Measurements from ENCODE around the gene LIMK1. TPM values are rescaled to one million over a fixed set of nuclear protein-coding genes. Genes with fewer than 3 reads are reported as not detected.

LIMK1 gene
- total and polyA plus RNA-seq, 2 experiments from 2014 or later = 16.2 to 24.6 TPM

DNA sequence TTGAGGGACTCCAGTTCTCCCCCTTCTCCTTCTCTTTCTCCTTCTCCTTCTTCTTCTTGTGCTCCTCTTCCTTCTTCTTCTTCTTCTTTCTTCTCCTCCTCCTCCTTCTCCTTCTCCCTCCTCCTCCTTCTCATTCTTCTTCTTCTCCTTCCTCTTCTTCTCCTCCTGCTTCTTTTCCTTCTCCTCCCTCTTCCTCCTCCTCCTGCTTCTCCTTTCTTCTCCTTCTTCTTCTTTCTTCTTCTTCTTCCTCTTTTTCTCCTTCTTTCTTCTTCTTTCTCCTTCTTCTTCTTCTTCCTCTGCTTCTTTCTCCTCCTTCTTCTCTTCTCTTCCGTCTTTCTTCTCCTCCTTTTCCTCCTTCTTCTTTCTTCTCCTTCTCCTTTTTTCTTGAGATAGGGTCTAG, 25.6 kb upstream of the LIMK1 start:
- Histone ChIP-seq H3K4me1 (ENCODE audit: insufficient read depth) (peaks cover 3% of the 10 kb centered on the region), H3K36me3 (replicated peaks; ENCODE audit: insufficient read depth, low read depth) (no peaks in the 10 kb centered on the region), H3K27ac (no peak overlapping the region), H2AFZ (no peak overlapping the region), H4K20me1 (ENCODE audit: insufficient read depth, poor library complexity, severe bottlenecking) (no peaks in the 10 kb centered on the region), H3K27me3 (no peaks in the 10 kb centered on the region), H3K4me2 (no peak overlapping the region), H3K9me3 (ENCODE audit: low read depth) (no peaks in the 10 kb centered on the region), H3K9me2 (replicated peaks; ENCODE audit: insufficient read depth) (no peaks in the 10 kb centered on the region), H3K79me2 (no peaks in the 10 kb centered on the region), H3K4me3 (no peak overlapping the region)
- 100% methylated on average over 1 of the region's 1 CpG for WGBS (ENCODE audit: low lambda C conversion rate, missing lambda C conversion rate)
- DNase-seq (ENCODE audit: low spot score) = no peak
- TF ChIP-seq, protein P1, sequence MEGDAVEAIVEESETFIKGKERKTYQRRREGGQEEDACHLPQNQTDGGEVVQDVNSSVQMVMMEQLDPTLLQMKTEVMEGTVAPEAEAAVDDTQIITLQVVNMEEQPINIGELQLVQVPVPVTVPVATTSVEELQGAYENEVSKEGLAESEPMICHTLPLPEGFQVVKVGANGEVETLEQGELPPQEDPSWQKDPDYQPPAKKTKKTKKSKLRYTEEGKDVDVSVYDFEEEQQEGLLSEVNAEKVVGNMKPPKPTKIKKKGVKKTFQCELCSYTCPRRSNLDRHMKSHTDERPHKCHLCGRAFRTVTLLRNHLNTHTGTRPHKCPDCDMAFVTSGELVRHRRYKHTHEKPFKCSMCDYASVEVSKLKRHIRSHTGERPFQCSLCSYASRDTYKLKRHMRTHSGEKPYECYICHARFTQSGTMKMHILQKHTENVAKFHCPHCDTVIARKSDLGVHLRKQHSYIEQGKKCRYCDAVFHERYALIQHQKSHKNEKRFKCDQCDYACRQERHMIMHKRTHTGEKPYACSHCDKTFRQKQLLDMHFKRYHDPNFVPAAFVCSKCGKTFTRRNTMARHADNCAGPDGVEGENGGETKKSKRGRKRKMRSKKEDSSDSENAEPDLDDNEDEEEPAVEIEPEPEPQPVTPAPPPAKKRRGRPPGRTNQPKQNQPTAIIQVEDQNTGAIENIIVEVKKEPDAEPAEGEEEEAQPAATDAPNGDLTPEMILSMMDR (IDR thresholded peaks at IDR 0.05; ENCODE audit: poor library complexity) = no peak
- TF ChIP-seq EZH2phosphoT487 (IDR thresholded peaks at IDR 0.05; ENCODE audit: low read depth, severe bottlenecking, unreplicated experiment) = no peak
- TF ChIP-seq EZH2 (IDR thresholded peaks at IDR 0.05; ENCODE audit: borderline replicate concordance) = no peak

DNA sequence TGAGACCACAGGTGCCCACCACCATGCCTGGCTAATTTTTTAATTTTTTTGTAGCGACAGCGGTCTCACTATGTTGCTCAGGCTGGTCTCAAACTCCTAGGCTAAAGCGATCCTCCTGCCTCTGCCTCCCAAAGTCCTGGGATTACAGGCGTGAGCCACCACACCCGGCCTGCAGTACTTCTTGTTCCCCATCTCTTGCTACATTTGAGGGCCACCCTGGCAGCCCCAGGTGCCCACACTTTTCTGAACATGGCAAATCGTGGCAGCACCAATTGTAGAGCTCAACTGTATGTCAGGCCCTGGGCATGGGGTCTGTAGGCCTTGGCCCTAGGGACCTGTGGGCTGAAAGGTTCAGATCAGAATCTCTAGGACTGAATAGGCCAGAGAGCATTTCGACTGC, 25.1 kb upstream of the LIMK1 start:
- no peak overlapping the region for H3K27ac ChIP-seq
- TF ChIP-seq, protein P1 (IDR thresholded peaks at IDR 0.05; ENCODE audit: poor library complexity) = no peak
- no peak for TF ChIP-seq EZH2 (IDR thresholded peaks at IDR 0.05; ENCODE audit: borderline replicate concordance)
- 93% methylated on average over 7 of the region's 7 CpGs for WGBS (ENCODE audit: low lambda C conversion rate, missing lambda C conversion rate)

DNA sequence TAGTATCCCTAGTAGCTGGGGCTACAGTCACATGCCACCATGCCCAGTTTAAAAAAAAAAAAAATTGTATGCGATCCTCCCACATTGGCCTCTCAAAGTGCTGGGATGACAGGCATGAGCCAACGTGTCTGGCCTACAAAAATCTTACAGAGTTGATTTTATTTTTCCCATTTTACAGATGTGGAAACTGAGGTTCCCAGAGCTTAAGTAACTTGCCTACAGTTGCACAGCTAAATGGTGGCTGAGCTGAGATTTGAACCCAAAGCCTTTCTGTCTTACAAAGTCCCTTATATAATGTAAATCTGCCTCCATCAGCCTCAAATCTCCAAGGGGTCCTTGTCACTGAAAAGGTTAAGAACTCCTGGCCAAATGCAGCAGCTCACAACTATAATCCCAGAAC, 24.6 kb upstream of the LIMK1 start:
- Histone ChIP-seq H4K20me1 (ENCODE audit: insufficient read depth, poor library complexity, severe bottlenecking) (no peaks in the 10 kb centered on the region), H3K27me3 (no peaks in the 10 kb centered on the region), H3K36me3 (replicated peaks; ENCODE audit: insufficient read depth, low read depth) (no peaks in the 10 kb centered on the region), H3K4me2 (no peak overlapping the region), H3K9me3 (ENCODE audit: low read depth) (no peaks in the 10 kb centered on the region), H3K27ac (no peak overlapping the region), H3K4me1 (ENCODE audit: insufficient read depth) (peaks cover 3% of the 10 kb centered on the region), H3K9me2 (replicated peaks; ENCODE audit: insufficient read depth) (no peaks in the 10 kb centered on the region), H3K4me3 (no peak overlapping the region), H2AFZ (no peak overlapping the region), H3K79me2 (no peaks in the 10 kb centered on the region)
- WGBS (ENCODE audit: low lambda C conversion rate, missing lambda C conversion rate) = 89% methylated on average over 2 of the region's 2 CpGs
- TF ChIP-seq, protein P1 (IDR thresholded peaks at IDR 0.05; ENCODE audit: poor library complexity) = no peak
- no peak for TF ChIP-seq EZH2phosphoT487 (IDR thresholded peaks at IDR 0.05; ENCODE audit: low read depth, severe bottlenecking, unreplicated experiment)
- TF ChIP-seq EZH2 (IDR thresholded peaks at IDR 0.05; ENCODE audit: borderline replicate concordance) = no peak
- no peak for DNase-seq (ENCODE audit: low spot score)

More for the DNA sequence above, 25.1 kb upstream of the LIMK1 start:
- H3K36me3 ChIP-seq (replicated peaks; ENCODE audit: insufficient read depth, low read depth) = no peaks in the 10 kb centered on the region
- no peaks in the 10 kb centered on the region for H3K27me3 ChIP-seq
- no peak overlapping the region for H3K4me3 ChIP-seq
- peaks cover 3% of the 10 kb centered on the region for H3K4me1 ChIP-seq (ENCODE audit: insufficient read depth)
- H3K9me2 ChIP-seq (replicated peaks; ENCODE audit: insufficient read depth) = no peaks in the 10 kb centered on the region
- H2AFZ ChIP-seq = no peak overlapping the region
- H3K9me3 ChIP-seq (ENCODE audit: low read depth) = no peaks in the 10 kb centered on the region
- H3K4me2 ChIP-seq = no peak overlapping the region
- H4K20me1 ChIP-seq (ENCODE audit: insufficient read depth, poor library complexity, severe bottlenecking) = no peaks in the 10 kb centered on the region
- DNase-seq (ENCODE audit: low spot score) = no peak
- no peaks in the 10 kb centered on the region for H3K79me2 ChIP-seq
